Dermis blood vessel endothelial cell (primary cell): ENCODE results near the gene IRS1. TPM values are rescaled to one million over a fixed set of nuclear protein-coding genes. Genes with fewer than 3 reads are reported as not detected.

ENCODE experiments used
- DNase-seq: peaks from one replicate; pipeline ENCODE4 v3.0.0; 2010
- total RNA-seq: library from RNA; depleted of rRNA; stranded (reverse); fragments of >200 nt; gene quantifications from 2 replicates; pipeline ENCODE4 v1.2.3, GENCODE V29; 2014

IRS1 gene
- total RNA-seq, 1 donor from 2014 or later, result 0.17 TPM

DNA sequence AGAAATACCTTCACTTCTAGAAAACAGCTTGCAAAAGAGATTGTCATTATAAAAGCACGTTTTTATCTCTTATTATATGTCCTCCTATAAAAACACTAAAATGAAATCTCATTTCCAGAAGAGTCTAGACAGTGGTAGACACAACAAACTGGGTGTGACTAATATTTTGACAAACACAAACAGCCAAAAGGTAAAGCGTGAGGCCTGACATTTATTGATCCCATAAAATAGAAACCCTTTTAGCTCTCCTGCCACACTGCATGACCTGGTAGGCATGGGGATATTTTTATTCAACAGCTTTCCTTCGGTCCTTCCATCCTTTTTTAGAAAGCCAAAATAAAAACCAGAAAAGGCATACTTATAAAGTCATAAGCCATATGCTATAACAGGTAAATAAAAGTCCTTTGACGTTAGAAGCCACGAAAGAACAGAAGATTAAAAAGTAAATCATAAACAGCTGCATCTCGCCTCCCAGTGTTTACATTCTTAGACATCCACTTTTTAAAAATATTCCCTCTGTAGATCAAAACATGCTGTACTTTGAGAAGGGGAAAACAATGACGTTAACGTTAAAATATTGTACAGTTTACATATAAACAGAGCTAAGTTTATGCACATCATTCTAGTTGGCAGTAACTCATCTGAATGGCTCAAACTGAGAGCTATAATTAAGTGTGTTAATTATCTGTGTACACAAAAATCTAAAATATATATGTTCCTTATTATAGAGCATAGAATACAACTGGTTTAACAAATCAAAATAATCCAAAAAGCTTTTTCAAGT is 44.6 kb downstream of the IRS1 start:
- DNase-seq, result no peak

DNA sequence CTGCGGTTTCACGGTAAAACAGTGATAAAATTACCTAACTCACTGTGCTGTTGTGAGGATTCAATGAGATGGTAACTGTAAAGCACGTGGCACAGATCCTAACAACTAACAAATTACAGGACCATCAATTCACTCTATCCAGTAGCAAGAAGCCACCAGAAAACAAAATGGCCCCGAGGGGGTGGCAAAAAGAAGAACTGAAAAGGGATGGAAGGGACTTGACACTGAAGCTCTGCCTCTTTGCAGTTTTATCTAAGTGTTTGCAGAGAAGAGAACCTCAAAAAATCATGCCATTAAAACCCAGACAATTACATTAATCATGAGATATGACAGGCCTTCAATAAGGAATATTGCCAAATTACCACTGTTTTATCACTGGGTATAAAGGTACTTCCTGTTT is 46.7 kb downstream of the IRS1 start:
- no peak for DNase-seq

DNA sequence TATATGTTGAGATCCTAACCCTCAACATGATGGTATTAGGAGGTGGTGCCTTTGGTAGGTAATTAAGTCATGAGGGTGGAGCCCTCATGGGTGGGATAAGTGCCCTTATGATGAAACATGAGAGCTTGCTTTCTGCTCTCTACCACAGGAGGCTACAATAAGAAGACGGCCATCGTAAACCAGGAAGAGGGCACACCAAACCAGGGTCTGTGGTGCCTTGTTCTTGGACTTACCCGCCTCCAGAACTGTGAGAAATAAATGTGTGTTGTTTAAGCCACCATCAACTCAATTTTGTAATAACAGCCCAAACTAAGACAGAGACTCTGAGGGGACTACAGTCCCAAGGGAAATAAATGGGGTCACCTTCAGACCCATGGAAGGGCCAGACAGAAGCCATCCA is 52.3 kb downstream of the IRS1 start:
- DNase-seq, result no peak

DNA sequence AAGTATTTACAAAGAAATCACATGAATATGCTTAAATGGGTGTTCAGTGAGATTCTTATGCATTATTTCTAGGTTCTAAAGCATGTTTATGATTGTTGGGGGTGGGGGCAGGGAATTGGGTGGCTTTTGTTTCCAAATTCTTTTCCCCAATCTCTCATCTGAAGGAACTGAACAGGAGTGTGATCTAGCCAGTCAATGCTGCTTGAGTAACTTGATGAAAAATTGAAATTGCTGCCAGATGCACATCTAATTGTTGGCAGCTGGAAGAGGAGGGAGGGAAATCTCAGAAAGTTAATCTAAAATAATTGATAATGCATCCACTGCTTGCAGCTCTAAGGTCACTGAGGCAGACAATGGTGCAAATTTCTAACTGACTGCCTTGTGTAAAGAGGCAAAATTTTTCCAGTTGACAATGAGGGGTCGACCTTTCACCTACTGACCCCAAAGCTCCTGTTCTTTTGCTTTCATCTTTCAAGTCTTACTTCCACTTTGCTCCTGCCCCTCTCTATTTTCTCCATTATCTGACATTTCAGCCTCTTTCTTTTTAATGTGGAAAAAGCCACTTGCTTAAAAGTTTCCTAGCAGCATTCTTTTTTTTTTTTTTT is 53.3 kb downstream of the IRS1 start:
- no peak for DNase-seq

DNA sequence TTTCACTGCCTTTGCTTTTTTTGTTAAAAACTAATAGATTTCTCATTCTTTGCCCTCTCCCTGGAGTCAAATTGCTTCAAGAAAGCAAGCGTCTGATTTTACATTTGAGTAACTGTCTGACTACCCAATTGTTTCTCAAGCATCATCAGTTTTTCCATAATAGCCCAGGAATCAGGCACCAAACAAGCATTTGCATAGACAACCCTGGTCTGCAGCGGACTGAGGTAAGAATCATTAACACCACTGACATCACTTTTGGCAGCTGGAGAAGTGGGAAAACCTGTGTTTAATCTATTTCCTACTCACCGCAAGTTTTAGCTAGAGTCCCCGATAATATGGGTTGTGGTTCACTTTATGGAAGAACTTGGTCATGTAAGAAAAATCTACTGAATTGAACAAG is 55.7 kb downstream of the IRS1 start:
- DNase-seq, result no peak

DNA sequence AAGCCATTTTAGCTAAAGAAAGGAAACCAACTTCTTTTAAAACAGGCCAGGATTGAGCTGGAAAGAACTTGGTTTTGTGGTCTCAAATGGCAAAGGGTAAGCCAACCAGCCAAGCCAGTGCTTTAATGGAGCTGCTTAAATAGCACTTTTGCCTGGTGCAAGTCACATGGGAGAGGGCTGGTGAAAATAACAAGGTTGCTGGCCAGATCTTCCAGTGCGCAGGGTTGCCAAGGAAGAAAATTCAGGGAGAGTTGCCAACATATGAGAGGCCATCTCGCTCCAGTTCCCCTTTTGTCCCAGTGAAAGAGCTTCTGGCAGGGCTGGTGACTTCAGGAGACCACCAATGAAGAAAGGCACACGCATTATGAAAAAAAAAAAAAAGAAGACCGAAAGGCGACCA is 57.3 kb downstream of the IRS1 start:
- no peak for DNase-seq

DNA sequence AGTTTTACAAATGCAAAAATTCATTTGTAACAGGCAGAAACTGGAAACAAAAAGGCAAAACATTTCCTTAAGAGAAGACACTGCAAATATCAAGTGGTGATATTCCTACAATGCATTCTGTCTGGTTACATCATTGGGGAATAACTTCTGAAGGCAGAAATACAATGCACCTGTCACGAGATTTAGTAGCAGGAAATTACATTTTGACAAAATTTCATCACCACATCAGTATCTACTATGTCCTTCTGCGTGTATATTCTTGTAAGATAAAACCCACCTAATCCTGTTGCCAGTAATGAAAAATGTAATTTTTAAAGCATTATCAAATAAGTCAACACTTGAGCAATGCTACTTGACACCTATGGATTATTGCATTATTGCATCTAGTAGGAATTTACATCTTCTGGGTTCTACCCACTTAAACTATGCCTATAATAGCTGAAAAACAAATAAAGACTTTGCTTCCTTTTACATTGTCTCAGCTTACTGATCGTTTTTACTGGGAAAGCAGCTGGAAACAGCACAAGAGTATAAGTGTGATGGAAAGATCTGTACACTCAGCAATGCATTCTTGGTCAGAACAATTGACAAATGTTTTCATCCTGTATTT is 59.5 kb downstream of the IRS1 start:
- DNase-seq, result no peak

DNA sequence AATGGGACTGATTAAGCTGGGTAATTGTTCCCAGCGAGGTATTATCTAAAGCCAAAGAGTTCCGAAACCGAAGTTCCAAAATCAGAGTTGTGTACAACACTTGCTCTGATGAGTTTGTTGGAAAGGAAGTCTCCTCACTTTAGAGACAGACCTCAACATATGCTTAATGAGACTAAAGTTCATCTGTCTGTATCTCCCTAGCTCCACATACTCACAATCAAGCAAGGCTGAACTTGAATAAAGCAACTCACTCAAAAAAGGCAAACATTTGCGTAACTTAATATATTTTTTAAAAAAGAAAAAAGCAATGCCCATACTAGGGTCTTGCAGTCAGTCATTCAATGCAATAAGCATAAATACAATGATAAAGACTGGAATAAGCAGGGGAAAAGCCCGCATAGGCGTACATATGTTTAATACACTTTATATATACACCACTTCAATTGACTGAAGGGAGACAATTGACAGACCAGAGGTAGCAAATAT is 60.0 kb downstream of the IRS1 start:
- DNase-seq, result no peak

DNA sequence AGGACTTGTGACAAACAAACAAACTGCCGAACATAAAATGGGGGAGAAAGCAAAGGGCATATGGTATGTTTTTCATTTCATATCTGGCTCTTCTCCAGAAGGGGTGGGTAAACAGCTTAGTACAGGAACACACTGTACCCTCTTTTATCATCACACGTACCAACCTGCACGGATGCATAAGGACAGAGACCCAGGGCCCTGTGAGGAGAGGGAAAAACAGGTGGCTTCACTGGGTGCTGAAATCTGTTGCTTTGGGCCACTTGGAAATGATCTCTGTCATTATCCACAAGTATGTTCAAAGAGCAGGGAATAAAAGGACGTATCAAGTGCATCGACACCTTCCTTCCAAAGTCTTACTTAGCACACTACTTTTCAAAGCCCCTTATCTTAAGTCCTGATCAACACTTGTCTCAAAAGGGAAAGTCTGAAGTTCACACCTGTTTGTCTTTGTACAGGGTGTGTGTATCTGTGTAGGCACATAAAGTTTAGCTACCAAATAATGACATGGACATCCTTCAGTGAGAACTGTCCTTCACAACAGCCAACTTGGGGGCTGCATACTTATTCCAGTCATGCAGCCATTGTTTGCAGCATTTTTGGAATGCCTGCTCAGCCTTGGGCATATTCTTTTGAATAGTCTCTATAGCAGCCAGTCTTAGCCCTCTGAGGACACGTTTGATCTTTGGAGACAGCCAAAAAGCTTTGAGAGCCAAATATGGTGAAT is 60.6 kb downstream of the IRS1 start:
- no peak for DNase-seq

DNA sequence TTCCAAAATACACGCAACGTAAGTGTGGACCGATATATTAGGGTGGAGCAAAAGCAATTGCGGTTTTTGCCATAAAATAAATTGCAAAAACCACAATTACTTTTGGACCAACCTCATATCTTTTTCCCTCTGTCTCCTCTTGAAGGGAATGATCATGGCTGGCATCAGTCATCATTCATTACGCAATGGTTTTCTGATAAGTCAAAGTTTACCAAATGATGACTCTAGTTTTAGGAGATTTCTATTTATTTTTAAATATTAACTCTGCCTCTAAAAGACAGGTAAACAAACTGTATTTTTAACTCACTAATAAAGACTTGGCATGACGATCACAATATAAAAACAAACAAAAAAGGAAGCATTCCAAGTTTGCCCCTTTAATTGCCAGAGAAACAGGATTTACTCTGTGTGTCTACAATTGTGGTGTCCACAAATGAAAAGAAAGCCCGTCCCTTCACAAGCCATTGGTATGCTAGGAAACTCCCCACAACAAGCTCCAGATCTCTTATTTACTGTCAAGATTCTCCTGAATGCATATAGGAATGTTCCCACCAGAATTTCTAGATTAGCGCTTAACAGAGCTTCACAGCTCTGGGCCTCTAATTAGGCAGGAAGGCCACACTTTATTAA is 61.3 kb downstream of the IRS1 start:
- DNase-seq, result no peak

DNA sequence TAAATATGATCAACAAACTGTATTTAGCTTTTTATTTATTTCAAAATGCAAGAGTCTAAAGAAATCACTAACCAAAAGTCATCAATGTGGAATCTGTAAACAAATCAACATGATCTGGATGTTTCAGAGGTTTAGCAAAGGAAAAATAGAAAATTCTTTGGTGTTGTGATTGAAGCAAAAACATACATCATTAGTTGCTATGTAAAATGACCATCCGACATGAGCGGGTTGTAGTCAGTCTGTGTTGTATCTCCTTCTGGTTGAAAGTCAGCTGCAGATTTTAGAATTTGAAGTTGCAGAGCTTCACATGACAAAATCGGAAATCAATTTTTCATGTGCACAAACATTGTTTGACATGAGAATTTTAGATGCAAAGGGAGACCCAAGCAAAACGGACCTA is 63.2 kb downstream of the IRS1 start:
- DNase-seq, result no peak

DNA sequence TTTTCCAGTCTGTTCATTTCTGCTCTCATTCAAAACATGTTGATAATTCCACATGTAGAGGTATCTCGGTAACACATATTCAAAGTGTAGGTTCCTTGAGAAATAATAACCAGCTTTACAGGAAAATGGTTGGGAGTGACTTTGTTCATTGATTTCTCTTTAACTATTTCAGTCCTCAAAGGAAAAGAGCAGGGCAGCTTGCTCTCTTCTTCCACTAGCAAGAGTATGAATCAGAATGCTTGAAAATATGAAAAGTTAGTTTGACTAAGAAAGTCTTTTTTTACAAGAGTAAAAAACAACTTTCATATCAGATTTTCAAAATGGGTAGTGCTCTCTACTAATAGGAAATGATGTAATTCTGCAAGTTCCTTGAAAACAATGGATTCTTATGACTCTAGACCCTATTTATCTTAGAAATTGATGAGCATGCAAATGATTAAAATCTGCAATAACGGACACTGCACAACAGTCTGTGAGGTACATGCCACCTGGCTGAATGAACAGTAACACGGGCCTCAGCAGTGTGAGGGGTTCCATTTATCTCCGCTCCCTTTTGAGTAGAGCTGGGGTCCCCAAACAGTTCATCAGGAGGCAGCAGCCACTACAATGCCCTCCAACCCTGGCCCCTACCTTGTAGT is 65.6 kb downstream of the IRS1 start:
- DNase-seq, result no peak

DNA sequence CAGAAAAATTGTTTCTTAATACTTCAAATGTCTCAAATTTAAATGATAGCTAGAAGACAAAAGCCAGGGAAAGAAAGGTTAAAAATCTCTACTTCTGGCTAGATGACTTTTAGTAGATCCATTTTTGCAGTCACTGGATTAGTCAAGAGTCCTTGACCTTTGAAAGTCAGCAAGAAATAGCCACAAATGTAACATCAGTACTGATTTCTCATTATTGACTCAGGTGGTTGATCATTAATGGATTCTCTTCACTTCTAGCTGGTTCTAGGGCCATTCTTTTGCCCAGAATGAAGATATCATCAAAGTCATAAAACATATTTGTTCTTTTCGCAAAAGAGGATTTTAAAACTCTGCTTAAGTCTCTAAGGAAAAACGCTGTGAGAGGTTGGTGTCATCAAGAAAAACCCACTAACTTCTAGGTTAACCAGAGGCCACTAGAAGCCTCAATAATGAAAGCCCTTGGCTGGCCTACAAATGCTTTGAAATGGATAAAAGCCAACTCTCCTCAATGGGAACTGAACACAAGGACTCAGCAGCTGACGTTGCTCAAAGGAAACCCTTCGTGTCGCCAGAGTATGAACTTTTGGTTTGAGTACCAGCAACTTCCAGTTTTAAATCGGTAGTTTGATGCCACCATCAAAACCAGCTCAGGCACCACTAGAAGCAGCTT is 66.3 kb downstream of the IRS1 start:
- DNase-seq, result no peak

DNA sequence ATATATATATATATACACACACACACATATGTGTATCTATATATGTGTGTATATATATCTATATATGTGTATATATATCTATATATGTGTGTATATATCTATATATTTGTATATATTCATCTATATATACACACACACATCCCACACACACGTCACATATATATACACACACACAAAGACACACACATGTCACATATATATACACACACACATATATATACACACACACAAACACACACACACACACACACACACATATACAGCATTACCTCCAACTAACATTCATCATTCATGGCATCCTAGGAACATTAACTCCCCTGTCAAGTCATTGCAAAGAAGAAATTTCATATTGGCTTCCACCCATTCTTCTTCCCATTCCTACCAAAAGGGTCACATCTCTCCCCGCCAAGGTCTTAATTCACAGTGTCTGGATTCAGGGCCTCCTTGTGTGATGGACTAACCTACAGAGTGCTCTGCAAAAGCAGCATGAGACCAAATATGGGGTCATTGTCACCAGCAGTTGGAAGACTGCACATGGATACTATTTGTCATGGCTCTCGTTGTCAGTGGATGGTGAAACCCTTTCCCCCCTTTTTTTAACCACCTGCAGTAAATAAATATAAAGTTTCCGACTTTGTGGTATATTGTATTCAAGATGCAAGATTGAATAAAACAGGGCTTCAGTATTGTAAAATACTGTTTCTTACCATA is 67.0 kb downstream of the IRS1 start:
- DNase-seq, result no peak

DNA sequence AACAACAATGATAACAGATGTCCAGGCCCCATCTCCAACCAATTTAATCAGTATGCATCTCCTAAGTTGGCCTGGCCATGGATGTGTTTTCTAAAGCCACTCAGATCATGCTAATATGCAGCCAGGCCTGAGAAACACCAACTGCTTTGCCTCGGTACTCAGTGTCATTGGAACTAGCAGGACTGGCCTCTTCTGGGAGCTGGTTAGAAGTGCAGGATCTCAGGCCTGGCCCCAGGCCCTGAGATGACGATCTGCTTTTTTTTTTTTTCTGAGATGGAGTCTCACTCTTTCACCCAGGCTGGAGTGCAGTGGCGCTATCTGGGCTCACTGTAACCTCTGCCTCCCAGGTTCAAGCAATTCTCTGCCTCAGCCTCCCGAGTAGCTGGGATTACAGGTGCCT is 69.1 kb downstream of the IRS1 start:
- no peak for DNase-seq

DNA sequence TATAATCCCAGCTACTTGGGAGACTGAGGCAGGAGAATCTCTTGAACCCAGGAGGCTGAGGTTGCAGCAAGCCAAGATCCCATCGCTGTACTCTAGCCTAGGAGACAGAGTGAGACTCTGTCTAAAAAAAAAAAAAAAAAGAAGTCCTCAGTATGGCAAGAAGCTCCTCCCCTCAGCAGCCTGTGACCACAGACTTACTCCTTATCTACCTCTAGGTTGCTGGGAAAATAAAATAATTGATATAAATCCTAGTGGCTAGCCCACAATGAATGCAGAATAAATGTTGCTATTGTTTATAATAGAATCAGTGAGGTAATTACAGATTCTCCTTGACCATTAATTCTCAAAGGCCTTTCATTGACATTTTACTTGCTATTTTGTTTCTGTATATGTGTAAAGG is 70.6 kb downstream of the IRS1 start:
- no peak for DNase-seq

DNA sequence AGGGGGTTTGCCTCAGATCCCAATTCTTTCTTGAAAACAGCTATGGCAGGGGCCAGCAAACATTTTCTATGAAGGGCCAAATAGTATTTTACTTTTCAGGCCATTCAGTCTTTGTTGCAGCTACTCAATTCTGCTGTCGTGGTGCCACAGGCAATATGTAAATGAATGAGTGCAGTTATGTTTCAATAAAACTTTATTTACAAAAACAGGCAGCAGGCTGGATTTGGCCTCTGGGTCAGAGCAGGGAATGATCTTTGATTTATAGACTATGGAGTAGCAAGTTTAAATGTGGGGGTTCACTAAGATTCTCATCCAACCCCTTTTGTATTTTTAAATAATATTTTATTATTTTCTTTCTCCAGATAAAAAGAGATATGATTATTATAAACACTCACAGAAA is 72.4 kb downstream of the IRS1 start:
- no peak for DNase-seq

DNA sequence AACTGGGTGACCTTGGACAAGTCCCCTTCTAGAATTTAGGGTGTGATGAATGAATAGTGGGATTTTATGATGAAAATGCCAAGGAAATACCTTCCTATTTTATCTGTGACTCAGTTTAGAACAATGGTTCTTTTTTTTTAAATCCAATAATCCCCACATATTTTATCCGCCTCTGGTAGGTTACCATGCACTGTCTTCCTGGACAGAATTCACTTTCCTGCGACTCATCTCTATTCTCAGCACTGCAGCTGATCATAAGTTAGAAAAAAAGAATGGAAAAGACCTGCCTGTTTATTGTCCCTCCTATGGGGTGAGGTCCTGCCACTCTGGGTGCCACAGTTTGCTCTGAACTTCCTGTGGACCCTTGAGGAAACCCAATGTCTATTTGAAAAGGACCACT is 73.1 kb downstream of the IRS1 start:
- no peak for DNase-seq

DNA sequence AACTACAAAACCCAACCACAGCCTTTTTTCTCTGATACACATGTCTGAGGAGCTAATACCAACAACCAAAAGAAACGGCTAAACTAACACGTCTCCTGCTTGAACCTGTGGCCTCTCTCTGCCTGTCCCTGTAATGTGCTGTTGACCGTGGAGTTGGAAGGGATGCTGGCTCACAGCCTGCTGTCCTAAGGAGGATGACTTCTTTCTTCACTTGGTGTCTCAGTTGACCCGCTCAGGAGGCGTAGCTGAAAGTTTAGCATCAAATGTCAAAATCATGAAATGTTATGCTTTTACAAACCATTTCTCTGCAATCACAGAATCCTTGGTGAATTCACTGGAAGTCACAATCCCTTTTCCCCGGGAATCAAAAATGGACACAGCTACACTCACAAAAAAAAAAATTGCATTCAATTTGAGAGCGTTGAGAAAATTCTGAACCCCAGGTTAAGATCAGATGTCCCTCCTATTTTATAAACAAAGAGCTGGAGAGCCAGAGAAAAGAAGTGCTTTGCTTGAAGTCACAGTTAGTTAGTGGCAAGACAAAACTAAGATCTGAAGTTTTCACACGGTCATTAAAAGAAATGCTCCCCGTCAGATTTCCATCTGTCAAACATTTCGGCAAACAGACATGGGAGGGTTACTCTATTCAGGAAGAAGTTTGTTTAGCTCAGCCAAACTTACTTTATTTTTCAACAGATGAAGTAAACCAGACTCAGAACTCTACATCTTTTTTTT is 74.3 kb downstream of the IRS1 start:
- DNase-seq, result no peak

DNA sequence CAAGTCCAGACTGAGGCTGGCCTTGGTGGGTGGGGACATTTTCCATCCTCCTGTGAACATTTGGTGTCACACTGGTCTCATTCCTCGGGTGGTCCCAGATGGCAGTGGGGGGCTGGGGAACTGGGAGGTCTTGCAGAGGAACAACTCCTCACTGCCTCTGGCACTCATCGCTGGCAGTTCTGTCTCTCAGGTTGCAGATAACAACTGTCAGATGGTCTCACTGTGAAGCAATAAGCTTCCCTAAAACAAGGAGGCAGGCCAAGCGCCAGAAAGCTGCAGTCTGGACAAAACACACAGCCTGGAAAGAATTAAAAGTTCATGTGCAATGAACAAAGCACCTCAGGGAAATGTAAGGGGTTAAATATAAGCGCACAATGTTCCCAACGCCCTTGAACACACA is 78.1 kb downstream of the IRS1 start:
- DNase-seq, result no peak
